Measurements from ENCODE around the gene CSF2. TPM values are rescaled to one million over a fixed set of nuclear protein-coding genes. Genes with fewer than 3 reads are reported as not detected.

Gene CSF2
- total and polyA plus RNA-seq, 2 of the 4 experiments (the other 2 are of a cell fraction), result 0.31 TPM; not detected in 1

GRCh38 chr5:132109494-132110053 is 36.0 kb downstream of the CSF2 start:
- H3K4me3 ChIP-seq (ENCODE audit: insufficient read depth, low read depth, low read length), result no peak overlapping the region
- no peak overlapping the region for H2BK15ac ChIP-seq (ENCODE audit: low read depth, low read length)
- H3K4me2 ChIP-seq (ENCODE audit: low read depth, low read length), result no peak overlapping the region
- no peak overlapping the region for H2BK5ac ChIP-seq (ENCODE audit: low read depth, low read length, poor library complexity, severe bottlenecking)
- H3K36me3 ChIP-seq (ENCODE audit: control insufficient read depth, insufficient read depth, low read length), result no peaks in the 10 kb centered on the region
- peaks cover 5% of the 10 kb centered on the region for H3K4me1 ChIP-seq (ENCODE audit: control insufficient read depth, insufficient read depth, low read length)
- intact Hi-C loops (cut with micrococcal nuclease) (no loop called here), in situ Hi-C loops (cut with MboI; ENCODE audit: low sequenced_read_pairs) (no loop called here), dilution Hi-C loops (cut with HindIII; ENCODE audit: low sequenced_read_pairs, unreplicated experiment) (no loop called here)
- no peak overlapping the region for H3K23ac ChIP-seq (ENCODE audit: low read depth, low read length)
- no peak overlapping the region for H4K8ac ChIP-seq (ENCODE audit: low read depth in 2 of 2, low read length in 2 of 2)
- BruUV-seq (replicated peaks), result no TSS peak
- H2AK9ac ChIP-seq (replicated peaks; ENCODE audit: low read depth, low read length, poor library complexity), result no peak overlapping the region
- H2BK120ac ChIP-seq (ENCODE audit: low read depth, low read length), result no peak overlapping the region
- no peaks in the 10 kb centered on the region; the same call in 1 of the 2 replicates for H3K9me3 ChIP-seq (ENCODE audit: control insufficient read depth, insufficient read depth, low read length)
- H3K14ac ChIP-seq (replicated peaks; ENCODE audit: low read depth, low read length), result no peak overlapping the region
- H4K91ac ChIP-seq (ENCODE audit: insufficient read depth, low read depth, low read length), result no peak overlapping the region
- TF ChIP-seq CTCF (conservative IDR thresholded peaks at IDR 0.05; ENCODE audit: low read depth, low read length) (no peak), POLR2A (IDR thresholded peaks at IDR 0.05; ENCODE audit: low read depth, low read length) (no peak), MXI1 (IDR thresholded peaks at IDR 0.05; ENCODE audit: borderline replicate concordance, low read depth, low read length) (no peak), ELK1 (IDR thresholded peaks at IDR 0.05; ENCODE audit: borderline replicate concordance, low read depth, low read length) (no peak), CEBPB (IDR thresholded peaks at IDR 0.05; ENCODE audit: low read depth, low read length) (no peak), RFX5 (IDR thresholded peaks at IDR 0.05; ENCODE audit: low read depth, low read length) (no peak), SMC3 (IDR thresholded peaks at IDR 0.05; ENCODE audit: low read depth, low read length) (no peak), MAZ (IDR thresholded peaks at IDR 0.05; ENCODE audit: borderline replicate concordance, low read depth, low read length) (no peak), CHD1 (IDR thresholded peaks at IDR 0.05; ENCODE audit: low read depth, low read length) (no peak), RCOR1 (IDR thresholded peaks at IDR 0.05; ENCODE audit: insufficient replicate concordance, low read length) (no peak), RAD21 (IDR thresholded peaks at IDR 0.05; ENCODE audit: low read length) (no peak), BHLHE40 (IDR thresholded peaks at IDR 0.05; ENCODE audit: low read depth, low read length) (no peak), NFE2L2 (IDR thresholded peaks at IDR 0.05; ENCODE audit: low read depth, low read length) (no peak), FOS (IDR thresholded peaks at IDR 0.05; ENCODE audit: low read depth, low read length) (no peak), MAFK (IDR thresholded peaks at IDR 0.05; ENCODE audit: low read depth, low read length) (no peak)
- TF ChIP-seq, protein P1, sequence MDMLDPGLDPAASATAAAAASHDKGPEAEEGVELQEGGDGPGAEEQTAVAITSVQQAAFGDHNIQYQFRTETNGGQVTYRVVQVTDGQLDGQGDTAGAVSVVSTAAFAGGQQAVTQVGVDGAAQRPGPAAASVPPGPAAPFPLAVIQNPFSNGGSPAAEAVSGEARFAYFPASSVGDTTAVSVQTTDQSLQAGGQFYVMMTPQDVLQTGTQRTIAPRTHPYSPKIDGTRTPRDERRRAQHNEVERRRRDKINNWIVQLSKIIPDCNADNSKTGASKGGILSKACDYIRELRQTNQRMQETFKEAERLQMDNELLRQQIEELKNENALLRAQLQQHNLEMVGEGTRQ (IDR thresholded peaks at IDR 0.05; ENCODE audit: low read depth, low read length), result no peak
- no peak overlapping the region for H3K9ac ChIP-seq (ENCODE audit: low read depth, low read length)
- ChIA-PET POLR2A (ENCODE audit: unreplicated experiment) (no interaction called here), CTCF (interaction anchor here (0.6 to 1.0 kb wide), 3 partner anchors 9 to 80 kb away, joined by 3 read pairs; no protein-coding TSS in a partner anchor)
- H3K56ac ChIP-seq (ENCODE audit: extremely low read depth, insufficient read depth, low read length), result no peak overlapping the region
- peak overlapping the region; percentile 58; the same call in 1 of the 2 replicates for H4K5ac ChIP-seq (ENCODE audit: low read depth, low read length)
- no peak overlapping the region for H3K18ac ChIP-seq (ENCODE audit: low read depth, low read length)
- H3K9me1 ChIP-seq (ENCODE audit: insufficient read depth, low read length), result peaks cover 11% of the 10 kb centered on the region
- ATAC-seq (ENCODE audit: low read depth) (no peak), DNase-seq (peak; percentile 28)
- no peaks in the 10 kb centered on the region for H3K27me3 ChIP-seq (ENCODE audit: control insufficient read depth, insufficient read depth, low read length)
- no peak overlapping the region for H3K4ac ChIP-seq (ENCODE audit: low read depth, low read length)
- H3K79me1 ChIP-seq (ENCODE audit: low read depth in 1 of 2, low read length in 2 of 2), result no peaks in the 10 kb centered on the region
- no peak overlapping the region for H2BK20ac ChIP-seq (ENCODE audit: low read depth, low read length)
- no peaks in the 10 kb centered on the region for H4K20me1 ChIP-seq (ENCODE audit: insufficient read depth, low read length)
- no CpG with 5 or more reads among the region's 3 CpGs for WGBS, 2 experiments (ENCODE audit: extremely low coverage in 2 of 2, insufficient read length in 1 of 2)
- H3K27ac ChIP-seq (ENCODE audit: insufficient read depth, low read length), result no peak overlapping the region
- H2AFZ ChIP-seq (replicated peaks; ENCODE audit: low read length, poor library complexity), result no peak overlapping the region
- no peak overlapping the region for H2AK5ac ChIP-seq (ENCODE audit: low read depth, low read length)
